Stimulated activated CD4-positive, alpha-beta T cell treated with anti-CD3 and anti-CD28 coated beads, Interleukin-4, amount 100 ng/mL, for 24 hours (primary cell): ENCODE results near the gene OGDH.
"Not testable (repeated sequence)": the region's sequence is repeated elsewhere in the genome, so short reads cannot be mapped to it uniquely, and the experiment has no call there.

Experiments
- DNase-seq: peaks from one replicate; pipeline ENCODE4 v3.0.0-alpha.2; 2020

The OGDH gene

DNA sequence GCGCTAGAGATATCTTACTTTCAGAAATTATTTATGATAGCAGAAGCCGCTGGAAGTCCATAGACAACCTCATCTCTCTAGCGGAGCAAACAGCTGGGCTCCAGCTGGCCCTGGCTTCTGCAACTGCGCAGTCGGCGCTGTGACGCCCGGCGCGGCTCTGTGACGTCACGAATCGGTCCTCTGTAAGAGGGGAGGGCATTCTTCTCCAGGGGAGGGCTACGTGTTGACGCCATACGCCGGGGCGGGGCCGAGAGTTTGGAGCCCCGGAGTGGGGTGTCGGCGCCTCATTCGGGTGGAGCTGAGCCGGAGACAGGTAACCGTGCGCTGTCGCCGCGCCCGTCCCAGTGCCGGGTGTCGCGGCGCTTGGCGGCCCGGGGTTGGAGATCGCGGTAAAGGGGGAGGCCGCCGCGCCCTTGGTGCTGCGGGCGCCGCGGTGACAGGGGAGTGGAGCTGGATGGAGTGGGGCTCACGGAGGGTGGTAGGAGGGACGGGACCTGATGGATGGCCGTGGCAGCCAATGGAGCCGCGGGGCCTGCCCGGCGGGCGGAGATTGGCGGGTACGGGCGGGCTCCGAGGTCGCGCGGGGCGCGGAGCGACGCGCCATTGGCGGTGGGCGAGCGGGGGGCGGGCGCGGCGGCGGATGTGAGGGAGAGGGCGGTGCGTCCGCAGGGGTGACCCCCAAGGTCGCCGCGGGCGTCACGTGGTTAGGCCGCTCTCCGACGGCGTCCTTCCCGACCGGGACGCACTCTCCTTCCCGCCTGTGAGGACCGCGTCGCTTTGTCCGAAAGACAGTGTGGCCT lies at the start of gene OGDH:
Gene OGDH (plus strand): TSS at position 287 of the 800 bp plus-strand sequence. CDS start 17,717 bp downstream, outside the sequence.
- DNase-seq, result peak; percentile 99

DNA sequence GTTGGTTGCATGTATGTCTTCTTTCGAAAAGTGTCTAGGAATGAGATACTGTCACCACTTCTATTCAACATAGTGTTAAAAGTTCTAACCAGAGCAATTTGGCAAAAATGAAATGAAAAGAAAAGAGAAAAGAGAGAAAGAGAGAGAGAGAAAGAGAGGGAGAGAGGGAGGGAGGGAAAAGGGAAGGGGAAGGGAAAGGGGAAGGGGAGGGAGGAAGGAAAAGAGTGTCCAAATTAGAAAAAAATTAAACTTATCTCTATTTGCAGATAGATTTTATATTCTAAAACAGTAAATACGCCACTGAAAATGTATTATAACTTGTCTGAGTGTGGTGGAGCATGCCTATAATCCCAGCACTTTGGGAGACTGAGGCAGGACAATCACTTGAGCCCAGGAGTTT lies 48.9 kb upstream of the OGDH start:
- DNase-seq, result no peak

DNA sequence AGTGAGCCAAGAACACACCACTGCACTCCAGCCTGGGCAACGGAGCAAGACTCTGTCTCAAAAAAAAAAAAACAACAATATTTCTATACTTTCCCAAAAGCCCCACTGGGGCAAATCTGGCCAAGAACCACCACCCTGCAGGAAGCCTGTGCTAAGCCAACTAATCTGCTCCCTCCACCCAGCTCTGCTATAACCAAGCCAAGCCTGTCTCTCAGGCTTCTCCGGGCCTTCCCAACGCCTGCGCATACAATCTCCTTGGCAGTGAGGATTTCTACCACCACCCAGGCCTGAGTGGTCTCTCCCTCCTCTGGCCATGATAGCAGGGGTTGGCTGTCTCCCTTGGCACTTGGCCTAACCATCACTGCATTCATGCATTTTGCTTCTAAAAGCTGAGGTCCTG lies 46.9 kb upstream of the OGDH start:
- DNase-seq, result no peak

DNA sequence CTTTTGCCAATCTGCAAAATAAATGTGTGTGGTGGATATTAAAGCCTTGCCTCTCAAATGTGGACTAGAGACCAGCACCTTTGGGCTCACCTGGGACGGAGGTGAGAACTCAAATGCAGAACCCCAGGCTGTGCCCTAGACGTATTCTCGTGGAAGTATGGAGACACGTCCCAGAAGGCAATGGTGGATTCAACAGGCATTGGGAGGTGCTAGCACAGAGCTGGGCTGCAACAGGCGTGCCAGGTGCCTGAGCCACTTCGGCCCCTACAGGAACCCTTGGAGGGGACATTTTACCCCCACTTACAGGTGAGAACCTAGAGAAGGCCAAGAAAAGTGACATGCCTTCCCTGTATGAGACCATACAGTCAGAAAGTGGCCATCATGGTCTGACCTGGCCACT lies 44.9 kb upstream of the OGDH start:
- DNase-seq, result no peak

DNA sequence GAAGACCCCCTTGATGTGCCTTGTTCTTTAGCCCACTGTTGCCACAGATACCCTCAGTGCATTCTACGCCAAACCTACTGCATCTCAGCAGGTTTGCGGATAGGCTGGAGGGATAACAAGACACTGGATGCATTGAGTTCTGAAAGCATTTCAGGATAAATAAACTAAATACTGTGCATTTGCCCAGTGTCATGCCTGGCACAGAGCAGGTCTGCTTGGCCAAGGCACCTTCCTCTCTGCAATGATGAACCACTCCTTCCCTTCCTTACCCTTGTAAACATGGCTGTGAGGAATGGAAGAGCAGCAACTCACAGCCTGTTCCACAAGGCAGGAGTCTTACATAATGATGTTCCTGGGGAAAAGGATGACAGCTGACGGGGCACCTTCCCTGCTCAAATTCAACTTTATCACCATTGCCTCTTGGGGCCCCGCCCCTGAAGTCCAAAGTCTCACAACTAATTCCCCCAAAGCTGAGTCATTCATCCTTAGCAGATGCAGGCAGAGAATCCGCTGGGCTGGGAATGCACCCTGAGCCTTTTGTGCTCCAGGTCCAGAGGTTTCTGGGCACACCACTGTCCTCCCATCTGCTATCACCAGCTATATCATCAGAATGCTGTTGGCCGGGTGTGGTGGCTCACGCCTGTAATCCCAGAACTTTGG lies 44.3 kb upstream of the OGDH start:
- DNase-seq, result no peak

DNA sequence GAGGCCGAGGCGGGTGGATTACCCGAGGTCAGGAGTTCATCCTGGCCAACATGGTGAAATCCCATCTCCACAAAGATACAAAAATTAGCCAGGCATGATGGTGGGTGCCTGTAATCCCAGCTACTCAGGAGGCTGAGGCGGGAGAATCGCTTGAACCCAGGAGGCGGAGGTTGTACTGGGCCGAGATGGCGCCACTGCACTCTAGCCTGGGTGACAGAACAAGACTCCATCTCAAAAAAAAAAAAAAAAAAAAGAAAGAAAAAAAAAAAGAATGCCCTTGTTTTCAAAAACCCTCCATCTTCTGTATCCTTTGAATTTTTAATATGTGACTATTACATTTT lies 43.8 kb upstream of the OGDH start:
- not testable (repeated sequence) for DNase-seq

DNA sequence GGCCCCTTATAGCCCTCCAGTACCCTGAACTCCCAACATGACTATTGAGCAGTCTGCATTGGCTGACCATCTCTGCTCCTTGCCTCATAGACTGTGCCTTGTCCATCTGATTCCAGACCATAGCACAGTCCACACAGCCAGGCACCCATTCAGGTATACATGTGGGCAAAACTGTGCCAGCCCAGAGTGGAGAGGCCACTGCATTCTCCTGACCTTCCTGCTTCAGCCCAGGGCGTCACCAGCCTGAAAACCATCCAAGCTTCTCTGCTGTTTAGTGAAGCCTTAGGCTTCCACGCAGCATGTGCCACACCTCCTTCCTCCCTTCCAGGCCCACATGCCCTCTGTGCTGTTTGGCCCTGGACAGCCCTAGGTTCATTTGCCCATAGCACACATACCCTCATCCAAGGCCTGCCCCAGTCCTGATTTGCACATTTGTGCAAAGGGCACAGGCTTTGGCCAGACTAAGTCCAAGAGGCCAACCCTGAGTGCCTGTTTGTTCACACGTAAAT lies 43.2 kb upstream of the OGDH start:
- DNase-seq, result no peak

DNA sequence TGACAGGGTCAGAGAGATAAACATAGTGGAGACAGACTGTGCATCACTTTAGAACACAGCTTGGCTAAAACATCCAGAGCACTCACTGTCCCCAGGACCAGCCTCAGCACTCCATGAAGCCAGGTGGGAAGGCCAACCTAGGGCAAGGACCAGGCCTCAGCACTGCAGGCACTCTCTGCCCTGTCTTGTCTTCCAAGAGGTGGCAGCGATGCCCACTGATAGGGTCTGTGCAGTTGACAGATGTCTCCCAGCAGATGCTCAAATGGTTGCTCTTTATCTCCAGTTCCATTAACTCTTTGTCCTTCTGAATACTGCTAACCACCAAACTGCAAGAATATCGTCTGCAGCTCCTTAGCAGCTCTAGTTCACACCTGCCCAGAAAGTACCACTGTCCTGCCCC lies 41.8 kb upstream of the OGDH start:
- DNase-seq, result no peak

DNA sequence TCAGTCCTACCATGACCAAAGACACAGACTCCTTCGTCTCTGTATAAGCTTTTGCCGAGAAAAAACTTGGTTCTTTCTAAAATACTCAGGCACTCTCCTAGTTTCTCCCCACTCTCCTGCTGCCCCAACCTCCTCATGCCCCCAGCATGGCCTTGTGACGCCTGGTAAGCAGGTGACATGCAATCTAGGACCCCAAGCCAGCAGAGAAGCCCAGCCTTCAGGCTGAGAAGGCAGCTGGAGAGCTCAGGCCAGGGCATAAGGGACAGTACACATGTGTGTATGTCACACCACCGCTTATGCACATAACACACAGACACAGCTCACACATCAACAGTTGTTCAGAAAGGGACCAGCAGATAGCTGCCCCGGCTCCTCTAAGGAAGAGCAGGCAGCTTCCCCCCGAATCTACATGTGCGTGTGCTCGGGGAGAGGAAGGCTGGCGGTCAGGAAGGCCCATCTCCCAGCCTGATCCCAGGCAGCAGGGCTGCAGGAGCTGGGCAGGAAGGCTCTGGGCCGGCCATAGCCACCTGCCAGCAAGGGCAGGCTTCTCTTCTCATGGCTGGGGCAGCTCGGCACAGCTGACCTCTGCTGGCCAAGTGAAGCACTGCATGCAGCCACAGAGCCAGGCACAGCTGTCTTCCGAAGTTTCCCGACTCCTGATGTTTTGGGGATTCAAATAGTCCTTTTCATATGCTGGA lies 41.2 kb upstream of the OGDH start:
- peak; percentile 68 for DNase-seq

DNA sequence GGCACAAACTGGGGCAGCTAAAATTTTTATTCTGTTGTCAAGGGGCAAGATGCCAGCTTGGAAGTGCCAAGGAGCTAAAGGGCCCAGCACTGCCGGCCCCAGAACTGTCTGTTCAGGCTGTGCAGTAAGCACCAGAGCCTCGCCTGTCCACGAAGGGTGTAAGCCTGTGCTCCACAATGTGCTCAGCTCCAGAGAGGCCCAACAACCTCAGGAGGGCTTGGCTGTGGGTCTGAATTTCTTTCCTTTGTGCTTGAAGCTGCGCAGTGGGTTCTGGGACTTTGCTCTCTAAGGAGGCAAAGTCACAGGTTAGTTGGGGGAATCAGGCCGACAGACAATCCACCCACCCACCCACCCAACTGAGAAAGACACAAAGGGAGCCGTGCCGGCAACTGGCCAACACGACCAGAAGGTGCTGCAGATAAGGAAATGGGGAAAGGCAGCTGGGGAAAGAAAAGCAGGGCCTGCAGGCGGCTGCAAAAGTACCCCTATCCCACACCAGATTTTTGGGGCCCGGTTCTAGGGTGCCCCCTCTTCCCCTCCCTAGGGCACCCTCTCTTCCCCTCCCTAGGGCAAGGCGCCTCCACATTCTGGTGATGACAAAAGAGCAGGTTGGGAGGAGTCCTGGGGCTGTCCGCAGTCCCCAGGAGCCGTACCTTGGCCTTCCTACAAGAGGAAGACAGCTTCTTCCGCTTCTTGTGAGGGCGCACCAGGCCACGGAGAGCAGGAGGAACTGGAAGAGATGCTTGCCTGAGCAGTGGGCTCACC lies 40.5 kb upstream of the OGDH start:
- DNase-seq, result no peak

DNA sequence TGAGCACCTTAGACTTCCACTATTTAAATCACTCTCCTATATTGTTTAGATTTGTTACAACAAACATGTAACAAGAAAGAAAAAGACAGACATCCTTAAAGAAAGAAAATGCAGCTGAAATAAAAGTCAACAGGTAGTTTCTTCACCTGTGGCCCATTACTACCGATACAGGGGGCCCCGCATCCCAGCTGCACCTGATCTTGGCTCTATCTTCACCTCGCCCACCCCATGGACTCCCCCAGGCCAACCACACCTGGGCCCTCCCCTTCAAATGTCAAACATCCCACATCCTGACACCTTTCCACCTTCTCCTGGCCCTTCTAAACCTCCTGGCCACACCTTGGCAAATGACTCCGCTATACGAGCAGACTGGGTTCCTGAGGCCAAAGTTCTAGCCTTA lies 39.7 kb upstream of the OGDH start:
- no peak for DNase-seq

DNA sequence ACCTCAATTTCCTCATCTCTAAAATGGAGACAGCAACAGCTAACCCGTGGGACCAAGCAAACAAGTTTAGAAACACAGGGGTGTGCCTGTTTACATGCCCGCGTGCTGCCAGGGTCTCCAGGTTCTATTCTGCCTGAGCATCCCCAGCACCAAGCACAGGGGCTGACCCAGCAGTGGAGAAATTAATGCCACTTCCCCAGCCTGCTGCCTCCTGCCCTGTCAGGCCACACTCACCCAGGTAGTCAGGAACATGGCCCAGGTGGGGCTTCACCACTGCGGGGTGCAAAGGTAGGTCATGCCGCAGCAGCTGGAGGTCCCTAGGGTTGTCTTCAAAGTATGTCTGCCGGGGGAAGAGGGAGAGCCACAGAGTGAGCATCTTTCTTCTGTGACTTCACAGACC lies 38.5 kb upstream of the OGDH start:
- DNase-seq, result no peak

DNA sequence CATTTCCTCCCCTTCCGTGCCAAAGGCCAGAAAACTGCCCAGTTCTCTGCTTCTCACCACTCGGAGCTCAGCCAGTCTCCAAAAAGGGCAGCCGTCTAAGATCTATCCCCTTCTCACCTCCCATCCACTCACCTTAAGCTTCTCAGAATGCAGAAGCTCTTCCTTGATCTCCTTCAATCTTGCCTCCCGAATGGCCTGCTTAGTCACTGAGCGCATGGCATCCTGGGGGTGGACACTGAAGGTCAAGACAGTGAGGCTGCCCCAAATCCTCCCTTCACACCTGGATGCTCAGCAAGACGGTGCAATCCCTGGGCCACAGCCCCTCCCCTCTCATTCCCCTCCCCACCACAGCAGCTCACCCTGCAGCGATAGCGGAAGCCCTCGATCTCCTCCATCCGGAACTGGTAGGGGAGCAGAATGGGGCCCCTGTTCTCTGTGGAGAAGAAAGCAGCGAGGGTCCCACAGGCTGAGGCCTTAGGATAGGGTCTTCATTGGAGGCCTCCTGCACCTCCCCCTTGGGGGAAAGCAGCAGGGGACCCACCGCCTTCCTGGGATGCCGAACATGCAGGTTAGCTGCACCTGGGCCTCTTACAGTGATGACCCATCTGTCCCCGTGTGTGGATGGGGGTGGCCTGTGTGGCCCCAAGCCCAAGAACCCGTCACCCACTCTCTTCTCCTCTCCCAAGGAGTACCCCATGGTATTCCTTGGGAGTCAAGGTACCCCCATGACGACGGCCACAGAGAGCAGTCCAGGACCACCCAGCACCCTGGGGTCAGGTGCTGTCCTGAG lies 37.5 kb upstream of the OGDH start:
- DNase-seq, result no peak

DNA sequence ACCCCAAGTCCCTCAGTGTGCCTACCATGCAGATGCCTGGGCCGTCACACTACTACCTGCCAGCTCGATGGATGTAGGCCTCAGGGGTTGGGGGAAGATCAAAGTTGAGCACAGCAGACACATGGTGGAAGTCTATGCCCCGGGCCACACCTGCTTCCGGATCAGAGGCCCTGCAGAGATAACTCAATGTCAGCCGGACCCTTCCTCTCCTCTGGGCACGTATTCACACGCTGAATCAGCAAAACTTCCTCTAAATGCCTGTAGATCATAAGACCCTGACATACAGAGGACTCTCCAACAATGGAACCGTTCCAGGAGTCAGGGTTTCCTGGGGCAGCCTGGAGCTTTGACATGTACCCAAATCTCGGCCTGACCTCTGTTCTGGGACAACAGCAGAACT lies 36.5 kb upstream of the OGDH start:
- DNase-seq, result no peak

DNA sequence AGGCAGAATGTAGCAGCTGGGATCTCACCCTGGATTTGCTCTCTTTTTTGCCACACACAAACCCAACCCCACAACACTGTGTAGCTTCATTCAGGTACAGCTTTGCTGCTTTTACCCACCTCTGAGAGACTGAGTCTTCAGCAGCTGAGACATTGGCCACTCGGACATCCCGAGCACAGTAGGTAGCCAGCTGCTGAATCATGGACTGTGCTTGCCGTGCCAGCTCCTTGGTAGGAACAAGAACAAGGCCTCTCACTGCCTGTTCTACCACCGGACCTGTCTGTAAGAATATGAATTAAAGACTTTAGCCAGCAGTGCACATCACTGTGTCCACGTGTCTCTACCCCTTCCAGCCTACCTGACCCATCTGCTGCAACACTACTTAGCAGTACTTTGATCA lies 33.7 kb upstream of the OGDH start:
- DNase-seq, result no peak

DNA sequence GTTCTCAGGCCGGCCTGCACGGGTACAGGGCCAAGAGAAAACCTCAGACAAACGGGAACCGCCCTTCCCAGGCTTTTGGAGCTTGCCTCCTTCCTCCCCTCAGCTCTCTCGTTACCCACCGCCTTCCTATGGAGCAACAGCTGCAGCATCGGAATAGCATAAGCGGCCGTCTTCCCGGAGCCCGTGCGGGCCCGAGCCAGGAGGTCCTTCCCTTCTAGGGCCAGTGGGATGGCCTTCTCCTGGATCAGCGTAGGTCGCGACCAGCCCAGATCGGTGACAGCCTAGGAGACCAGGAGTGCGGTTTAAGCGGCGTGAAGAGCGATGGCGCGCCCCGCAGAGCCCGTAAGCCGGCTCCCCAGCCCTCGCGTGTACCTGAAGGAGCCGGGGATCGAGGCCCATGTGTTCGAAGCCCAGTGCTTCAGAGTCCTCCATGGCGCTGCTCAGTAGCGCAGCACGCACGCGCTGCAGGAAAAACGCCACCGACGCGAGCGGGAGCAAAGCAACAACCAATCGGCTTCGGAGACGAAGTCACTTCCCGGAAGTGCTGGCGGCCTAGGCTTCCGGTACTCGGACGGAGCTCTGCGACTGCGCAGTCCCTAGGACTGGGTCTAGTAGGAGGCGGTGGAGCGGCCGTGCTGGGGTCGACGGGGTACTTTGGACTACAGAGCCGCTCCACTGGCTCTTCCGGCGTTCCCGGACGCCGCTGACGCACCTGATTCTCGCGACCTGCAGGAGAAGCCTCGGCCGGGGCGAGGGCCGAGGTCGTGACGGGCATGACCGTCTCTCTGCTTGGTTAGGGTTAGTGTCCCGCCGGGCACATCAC lies 32.8 kb upstream of the OGDH start, which contains the start of gene DDX56:
Gene DDX56 (minus strand): TSS at position 445 of the 823 bp plus-strand sequence. CDS start 13 bp downstream, at position 432.
- peak; percentile 96 for DNase-seq

DNA sequence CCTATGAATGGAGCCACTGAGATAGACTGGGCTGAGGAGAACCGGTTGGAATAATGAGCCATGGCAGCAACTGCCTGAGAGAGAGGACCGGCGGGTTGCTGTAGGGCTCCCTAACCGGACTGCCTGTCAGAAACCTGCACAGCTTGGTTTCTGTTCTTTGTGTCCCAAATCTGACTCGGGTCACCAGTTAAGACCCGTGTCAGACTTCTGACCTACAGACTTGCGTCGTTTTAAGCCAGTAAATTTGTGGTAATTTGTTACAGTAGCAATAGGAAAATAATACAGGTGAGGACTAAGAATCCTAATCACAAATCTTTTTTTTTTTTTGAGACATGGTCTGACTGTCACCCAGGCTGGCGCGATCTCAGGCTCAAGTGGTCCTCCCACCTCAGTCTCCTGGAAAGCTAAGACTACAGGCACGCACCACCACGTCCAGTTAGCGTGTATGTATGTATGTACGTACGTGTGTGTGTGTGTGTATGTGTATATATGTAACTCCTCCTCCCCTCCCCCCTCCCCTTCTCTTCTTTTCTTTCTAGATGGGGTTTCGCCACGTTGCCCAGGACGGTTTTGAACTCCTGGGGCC lies 32.0 kb upstream of the OGDH start:
- no peak for DNase-seq

DNA sequence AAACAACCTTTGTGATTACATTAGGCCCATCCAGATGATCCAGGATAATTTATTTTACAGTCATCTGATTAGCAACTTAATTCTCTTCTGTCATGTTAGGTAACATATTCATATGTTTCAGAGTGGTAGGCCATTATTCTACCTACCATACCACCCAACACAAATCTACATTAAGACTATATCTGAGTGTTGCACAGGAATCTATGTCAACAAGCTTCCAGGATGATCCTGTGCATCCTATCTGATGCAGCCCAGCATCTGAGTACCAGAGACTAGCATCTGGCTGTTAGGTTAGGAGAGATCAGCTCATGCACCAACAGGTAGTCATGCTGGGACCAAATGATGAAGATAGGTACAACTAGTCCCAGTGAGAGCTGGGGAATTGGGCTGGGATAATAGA lies 31.4 kb upstream of the OGDH start:
- DNase-seq, result no peak

DNA sequence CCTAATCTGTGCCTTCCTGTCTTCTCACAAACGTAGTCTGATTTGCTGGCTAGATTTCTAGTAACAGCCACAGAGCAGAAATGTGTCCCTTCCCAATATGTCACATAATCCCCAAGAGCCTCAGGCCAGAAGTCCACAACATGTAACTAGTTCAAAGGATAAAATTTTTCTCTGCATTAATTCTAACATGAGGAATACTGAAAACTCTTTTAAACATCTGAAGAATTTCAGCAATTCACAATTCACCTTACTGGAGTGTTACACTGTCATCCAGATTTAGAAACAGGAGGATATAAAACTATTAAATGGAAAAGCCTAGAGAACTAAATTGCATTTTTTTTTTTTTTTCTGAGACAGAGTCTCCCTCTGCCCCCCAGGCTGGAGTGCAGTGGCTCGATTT lies 30.2 kb upstream of the OGDH start:
- no peak for DNase-seq

DNA sequence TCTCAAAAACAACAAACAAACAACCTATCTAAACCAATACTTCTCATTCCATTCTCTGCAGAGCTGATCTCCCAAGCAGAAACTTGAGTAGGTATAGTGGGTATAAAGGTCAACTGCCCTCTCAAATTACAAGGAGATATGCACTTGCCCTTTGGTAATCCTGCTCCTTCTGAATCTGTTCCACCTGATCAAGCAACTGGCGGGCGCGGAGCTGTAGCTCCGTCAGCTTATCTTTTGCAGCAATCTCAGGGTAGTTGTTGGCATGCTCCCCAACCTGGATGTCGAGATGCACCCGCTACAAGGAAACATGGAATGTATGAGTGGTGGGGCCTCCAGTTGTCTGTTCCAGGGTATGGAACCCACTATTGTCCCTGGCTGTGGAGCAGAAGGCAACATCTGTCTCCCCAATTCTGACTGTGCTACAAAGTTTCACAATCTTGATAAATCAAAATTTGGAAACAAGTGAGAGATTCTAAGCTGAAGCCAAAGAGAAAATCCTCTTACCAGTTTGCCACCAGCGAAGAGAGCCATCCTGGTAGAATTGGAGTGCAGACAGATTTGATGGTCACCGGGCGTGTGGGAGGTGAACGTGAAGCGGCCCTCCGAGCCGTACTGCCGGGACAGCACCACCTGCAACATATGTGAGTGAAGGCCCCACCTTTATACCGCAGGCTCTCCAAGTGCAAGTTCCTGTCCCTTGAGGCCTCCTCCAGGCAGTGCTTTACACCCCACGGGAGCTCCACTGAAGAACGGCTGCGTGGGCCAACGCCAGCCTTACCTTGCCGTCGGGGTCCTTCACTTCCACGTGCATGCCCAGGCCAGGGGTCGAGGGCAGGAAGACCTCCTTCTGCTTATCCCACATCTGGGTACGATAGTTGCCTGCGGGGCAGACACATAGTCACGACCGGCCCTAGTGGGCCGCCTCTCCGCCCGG lies 25.2 kb upstream of the OGDH start:
- peak; percentile 50 for DNase-seq
